GM23248 (cell line): ENCODE results near the gene CC2D2A. TPM values are rescaled to one million over a fixed set of nuclear protein-coding genes. Genes with fewer than 3 reads are reported as not detected.

Source experiments
- DNase-seq: peaks from one replicate; pipeline ENCODE4 v3.0.0-alpha.2; 2015
- H2AFZ ChIP-seq: fragments of 200-600 bp; sonication (generic); 2 replicates; pipeline ENCODE4 v1.6.1; 2016; ENCODE audit warnings: antibody characterized with exemption
- H3F3A ChIP-seq: fragments of 200-600 bp; sonication (generic); 2 replicates; pipeline ENCODE4 v1.6.1; 2016; ENCODE audit warnings: mild to moderate bottlenecking, antibody characterized with exemption, mixed run types; ENCODE audit not compliant: insufficient read depth
- H3K27ac ChIP-seq: fragments of 200-600 bp; sonication (generic); 2 replicates; pipeline ENCODE4 v1.5.1; 2016; ENCODE audit warnings: mild to moderate bottlenecking
- H3K27me3 ChIP-seq: fragments of 200-600 bp; sonication (generic); replicated peaks from 2 replicates; pipeline ENCODE4 v1.6.1; 2016; ENCODE audit warnings: mild to moderate bottlenecking; ENCODE audit not compliant: insufficient read depth
- H3K36me3 ChIP-seq: fragments of 200-600 bp; sonication (generic); 2 replicates; pipeline ENCODE4 v1.6.1; 2016; ENCODE audit warnings: low read depth, mild to moderate bottlenecking
- H3K4me1 ChIP-seq: fragments of 200-600 bp; sonication (generic); 2 replicates; pipeline ENCODE4 v1.6.1; 2016; ENCODE audit warnings: mild to moderate bottlenecking; ENCODE audit not compliant: insufficient read depth
- H3K4me2 ChIP-seq: fragments of 200-600 bp; sonication (generic); one replicate; pipeline ENCODE4 v1.6.1; 2016; ENCODE audit warnings: mild to moderate bottlenecking; ENCODE audit not compliant: unreplicated experiment
- H3K4me3 ChIP-seq: fragments of 200-600 bp; sonication (generic); 2 replicates; pipeline ENCODE4 v1.5.1; 2016; ENCODE audit warnings: mild to moderate bottlenecking
- H3K79me2 ChIP-seq: fragments of 200-600 bp; sonication (generic); 2 replicates; pipeline ENCODE4 v1.6.1; 2016; ENCODE audit warnings: mild to moderate bottlenecking; ENCODE audit not compliant: insufficient read depth
- H3K9ac ChIP-seq: fragments of 200-600 bp; sonication (generic); 2 replicates; pipeline ENCODE4 v1.6.1; 2016; ENCODE audit warnings: mild to moderate bottlenecking
- H3K9me2 ChIP-seq: fragments of 200-600 bp; sonication (generic); 2 replicates; pipeline ENCODE4 v1.6.1; 2016; ENCODE audit warnings: mixed run types, mild to moderate bottlenecking, moderate library complexity; ENCODE audit not compliant: insufficient read depth
- H3K9me3 ChIP-seq: fragments of 200-600 bp; sonication (generic); one replicate; pipeline ENCODE4 v1.6.1; 2017; ENCODE audit warnings: low read depth
- H4K20me1 ChIP-seq: fragments of 200-600 bp; sonication (generic); 2 replicates; pipeline ENCODE4 v1.6.0; 2016; ENCODE audit not compliant: insufficient read depth
- EZH2 ChIP-seq: fragments of 200-600 bp; sonication (generic); IDR thresholded peaks from 2 replicates; pipeline ENCODE4 v1.6.1; 2018; ENCODE audit warnings: antibody characterized with exemption, mild to moderate bottlenecking; ENCODE audit not compliant: insufficient read depth, poor library complexity, severe bottlenecking
- EZH2phosphoT487 ChIP-seq: fragments of 200-600 bp; sonication (generic); IDR thresholded peaks from 2 replicates; pipeline ENCODE4 v1.6.1; 2018; ENCODE audit warnings: antibody characterized with exemption, moderate library complexity, mild to moderate bottlenecking, low read depth; ENCODE audit not compliant: insufficient read depth
- WGBS, 2 experiments: methylation state at CpG; one replicate each; pipeline ENCODE4 v1.1.6; 2015 to 2017; ENCODE audit warnings: low lambda C conversion rate in 2 of 2, low coverage in 1 of 2; ENCODE audit errors: missing lambda C conversion rate in 2 of 2; 5-methylcytosine and 5-hydroxymethylcytosine counted together
- in situ Hi-C: fragments of 300-500 bp; cut with MboI; formaldehyde crosslinking; loops from 2 replicates; pipeline ENCODE4 v1.15.0; 2020
- polyA plus RNA-seq: library from polyadenylated mRNA; unstranded; fragments of >200 nt; fragmentation: Nextera tagmentation; extraction: Ambion mirVana; gene quantifications from 2 replicates; pipeline ENCODE4 v1.2.1, GENCODE V29; 2016
- total RNA-seq: library from RNA; depleted of rRNA; stranded (reverse); fragments of >200 nt; shearing (Covaris generic); gene quantifications from 2 replicates; pipeline ENCODE4 v1.2.3, GENCODE V29; 2014

The CC2D2A gene
- total and polyA plus RNA-seq, 2 experiments from 2014 or later = 10.2 to 11.5 TPM

- in situ Hi-C loops = loop anchor here (25.0 kb wide), 1 partner anchor 467 kb away; the partner anchor contains the start of gene FGFBP2
- no peak overlapping the region for H2AFZ ChIP-seq
- TF ChIP-seq EZH2phosphoT487 (no peak), EZH2 (no peak)
Measured at GRCh38 chr4:15495621-15496020, 25.9 kb downstream of the CC2D2A start.

GRCh38 chr4:15498356-15498755 lies 28.7 kb downstream of the CC2D2A start:
- H2AFZ ChIP-seq = no peak overlapping the region
- H3K9me2 ChIP-seq = no peaks in the 10 kb centered on the region
- no peak for TF ChIP-seq EZH2phosphoT487
- no peak for TF ChIP-seq EZH2
- H3K4me2 ChIP-seq = no peak overlapping the region
- H3K36me3 ChIP-seq = no peaks in the 10 kb centered on the region
- no peak overlapping the region for H3K27ac ChIP-seq
- H3K9ac ChIP-seq = no peak overlapping the region
- no peaks in the 10 kb centered on the region for H3F3A ChIP-seq
- no peaks in the 10 kb centered on the region for H3K27me3 ChIP-seq
- WGBS, 2 experiments = 30 to 39% methylated on average over 3 of the region's 3 CpGs
- no peaks in the 10 kb centered on the region for H3K79me2 ChIP-seq
- no peak for DNase-seq
- no peaks in the 10 kb centered on the region for H3K9me3 ChIP-seq
- in situ Hi-C loops = loop anchor here (25.0 kb wide), 1 partner anchor 464 kb away; the partner anchor contains the start of gene FGFBP2
- H3K4me1 ChIP-seq = no peaks in the 10 kb centered on the region
- H3K4me3 ChIP-seq = no peak overlapping the region
- no peaks in the 10 kb centered on the region for H4K20me1 ChIP-seq

More at GRCh38 chr4:15495621-15496020, 25.9 kb downstream of the CC2D2A start:
- Histone ChIP-seq H3K4me1 (no peaks in the 10 kb centered on the region), H4K20me1 (no peaks in the 10 kb centered on the region), H3K4me3 (no peak overlapping the region), H3K27ac (no peak overlapping the region), H3K9me2 (no peaks in the 10 kb centered on the region), H3K79me2 (no peaks in the 10 kb centered on the region), H3K9me3 (no peaks in the 10 kb centered on the region), H3F3A (no peaks in the 10 kb centered on the region), H3K27me3 (no peaks in the 10 kb centered on the region), H3K36me3 (no peaks in the 10 kb centered on the region), H3K9ac (no peak overlapping the region), H3K4me2 (no peak overlapping the region)
- 100% methylated on average over 1 of the region's 1 CpG for WGBS, 2 experiments
- DNase-seq = no peak

GRCh38 chr4:15500701-15501100 lies 31.0 kb downstream of the CC2D2A start:
- Histone ChIP-seq H3K9ac (no peak overlapping the region), H3K79me2 (no peaks in the 10 kb centered on the region), H3K36me3 (no peaks in the 10 kb centered on the region), H3K9me3 (no peaks in the 10 kb centered on the region), H3K4me2 (no peak overlapping the region), H2AFZ (no peak overlapping the region), H3K4me3 (no peak overlapping the region), H4K20me1 (no peaks in the 10 kb centered on the region), H3F3A (no peaks in the 10 kb centered on the region), H3K27ac (no peak overlapping the region), H3K9me2 (no peaks in the 10 kb centered on the region), H3K4me1 (no peaks in the 10 kb centered on the region), H3K27me3 (no peaks in the 10 kb centered on the region)
- TF ChIP-seq EZH2phosphoT487 = no peak
- TF ChIP-seq EZH2 = no peak
- WGBS, 2 experiments = 97 to 99% methylated on average over 7 of the region's 7 CpGs
- in situ Hi-C loops = no loop called here
- DNase-seq = no peak

GRCh38 chr4:15501941-15502340 lies 32.3 kb downstream of the CC2D2A start:
- no peaks in the 10 kb centered on the region for H4K20me1 ChIP-seq
- DNase-seq = no peak
- H3K4me1 ChIP-seq = no peaks in the 10 kb centered on the region
- H3K27ac ChIP-seq = no peak overlapping the region
- H3K9me3 ChIP-seq = no peaks in the 10 kb centered on the region
- H3K9ac ChIP-seq = no peak overlapping the region
- WGBS, 2 experiments = 96 to 100% methylated on average over 2 of the region's 2 CpGs
- H3K36me3 ChIP-seq = no peaks in the 10 kb centered on the region
- no peak overlapping the region for H3K4me3 ChIP-seq
- no peaks in the 10 kb centered on the region for H3K9me2 ChIP-seq
- H3K79me2 ChIP-seq = no peaks in the 10 kb centered on the region
- H3K27me3 ChIP-seq = no peaks in the 10 kb centered on the region
- H2AFZ ChIP-seq = no peak overlapping the region
- no peaks in the 10 kb centered on the region for H3F3A ChIP-seq
- no peak for TF ChIP-seq EZH2phosphoT487
- TF ChIP-seq EZH2 = no peak
- no peak overlapping the region for H3K4me2 ChIP-seq
- in situ Hi-C loops = no loop called here

GRCh38 chr4:15502384-15502783 lies 32.7 kb downstream of the CC2D2A start:
- no peaks in the 10 kb centered on the region for H4K20me1 ChIP-seq
- WGBS, 2 experiments = 79 to 88% methylated on average over 3 of the region's 3 CpGs
- no peak overlapping the region for H3K9ac ChIP-seq
- no peak overlapping the region for H3K27ac ChIP-seq
- no peaks in the 10 kb centered on the region for H3K27me3 ChIP-seq
- DNase-seq = no peak
- no peaks in the 10 kb centered on the region for H3K9me2 ChIP-seq
- H3K4me1 ChIP-seq = no peaks in the 10 kb centered on the region
- no peaks in the 10 kb centered on the region for H3K79me2 ChIP-seq
- no peaks in the 10 kb centered on the region for H3F3A ChIP-seq
- no peaks in the 10 kb centered on the region for H3K36me3 ChIP-seq
- H3K4me2 ChIP-seq = no peak overlapping the region
- in situ Hi-C loops = no loop called here
- no peaks in the 10 kb centered on the region for H3K9me3 ChIP-seq
- H2AFZ ChIP-seq = no peak overlapping the region
- TF ChIP-seq EZH2phosphoT487 (no peak), EZH2 (no peak)
- no peak overlapping the region for H3K4me3 ChIP-seq
